Stimulated activated CD4-positive, alpha-beta T cell treated with anti-CD3 and anti-CD28 coated beads, Interleukin-4, amount 100 ng/mL, for 1 hour (primary cell): ENCODE measurements around the gene PAQR4.
A peak's percentile ranks its signal among the peaks of the same experiment; 100 is the strongest.
"Not testable (repeated sequence)": the region's sequence is repeated elsewhere in the genome, so short reads cannot be mapped to it uniquely, and the experiment has no call there.

Source experiments
- DNase-seq: peaks from one replicate; pipeline ENCODE4 v3.0.0-alpha.2; 2020

PAQR4 gene

GRCh38 chr16:2968738-2969544, at the start of gene PAQR4:
Gene PAQR4, plus strand, starts transcription at chr16:2969348. Its CDS starts 327 bp downstream, at chr16:2969675.
- DNase-seq = peak; percentile 78

GRCh38 chr16:2919511-2920255, 49.5 kb upstream of the PAQR4 start:
- DNase-seq = peak; percentile 43

GRCh38 chr16:2923481-2923880, 45.7 kb upstream of the PAQR4 start:
- no peak for DNase-seq

- DNase-seq = no peak
These were observed 44.0 kb upstream of the PAQR4 start for GRCh38 chr16:2924901-2925755.

- no peak for DNase-seq
These were observed 43.0 kb upstream of the PAQR4 start for GRCh38 chr16:2925951-2926649.

- no peak for DNase-seq
These were observed 42.5 kb upstream of the PAQR4 start for GRCh38 chr16:2926650-2926999.

- peak; percentile 82 for DNase-seq
These were observed 42.0 kb upstream of the PAQR4 start for GRCh38 chr16:2927010-2927646.

GRCh38 chr16:2928151-2928550, 41.0 kb upstream of the PAQR4 start:
- DNase-seq = not testable (repeated sequence)

GRCh38 chr16:2928796-2929195, 40.4 kb upstream of the PAQR4 start:
- DNase-seq = no peak

GRCh38 chr16:2929693-2930092, 39.5 kb upstream of the PAQR4 start:
- no peak for DNase-seq

GRCh38 chr16:2930236-2930635, 38.9 kb upstream of the PAQR4 start:
- DNase-seq = no peak

GRCh38 chr16:2931231-2931914, 37.8 kb upstream of the PAQR4 start:
- not testable (repeated sequence) for DNase-seq

GRCh38 chr16:2933136-2933535, 36.0 kb upstream of the PAQR4 start:
- no peak for DNase-seq

- DNase-seq = no peak
These were observed 35.4 kb upstream of the PAQR4 start for GRCh38 chr16:2933701-2934100.

- DNase-seq = no peak
These were observed 34.7 kb upstream of the PAQR4 start for GRCh38 chr16:2934450-2934849.

GRCh38 chr16:2936436-2937011, 32.6 kb upstream of the PAQR4 start:
- no peak for DNase-seq

GRCh38 chr16:2937170-2937569, 32.0 kb upstream of the PAQR4 start:
- no peak for DNase-seq

GRCh38 chr16:2938206-2938605, 30.9 kb upstream of the PAQR4 start:
- no peak for DNase-seq

- DNase-seq = no peak
These were observed 29.2 kb upstream of the PAQR4 start for GRCh38 chr16:2939968-2940367.

- DNase-seq = no peak
These were observed 27.1 kb upstream of the PAQR4 start for GRCh38 chr16:2942045-2942444.

- DNase-seq = not testable (repeated sequence)
These were observed 25.4 kb upstream of the PAQR4 start for GRCh38 chr16:2943716-2944115.
